ENCODE measurements around the gene PGP.

GRCh38 chr16:2170080-2170479 is 44.6 kb downstream of the PGP start:
- no peak for TF ChIP-seq RAD21 (IDR thresholded peaks at IDR 0.05; ENCODE audit: low read length)
- TF ChIP-seq RCOR1 (IDR thresholded peaks at IDR 0.05; ENCODE audit: insufficient replicate concordance, low read length): no peak
- TF ChIP-seq MAZ (IDR thresholded peaks at IDR 0.05; ENCODE audit: borderline replicate concordance, low read depth, low read length): no peak
- no peak for TF ChIP-seq BHLHE40 (IDR thresholded peaks at IDR 0.05; ENCODE audit: low read depth, low read length)
- no peak for TF ChIP-seq CTCF (conservative IDR thresholded peaks at IDR 0.05; ENCODE audit: low read depth, low read length)
- TF ChIP-seq MXI1 (IDR thresholded peaks at IDR 0.05; ENCODE audit: borderline replicate concordance, low read depth, low read length): no peak
- no peak for TF ChIP-seq CEBPB (IDR thresholded peaks at IDR 0.05; ENCODE audit: low read depth, low read length)
- no peak for TF ChIP-seq POLR2A (IDR thresholded peaks at IDR 0.05; ENCODE audit: low read depth, low read length)
- TF ChIP-seq NFE2L2 (IDR thresholded peaks at IDR 0.05; ENCODE audit: low read depth, low read length): no peak
- TF ChIP-seq USF2 (IDR thresholded peaks at IDR 0.05; ENCODE audit: low read depth, low read length): no peak
